Measurements from ENCODE around the gene EML1.

EML1 gene

GRCh38 chr14:99872786-99873440 is 79.7 kb downstream of the EML1 start:
- no peaks in the 10 kb centered on the region for H3K36me3 ChIP-seq (ENCODE audit: insufficient read depth, low read length)
- H3K27ac ChIP-seq (ENCODE audit: low read depth, low read length): no peak overlapping the region
- no peak overlapping the region for H3K4me3 ChIP-seq (ENCODE audit: low read depth, low read length)
- H3K79me2 ChIP-seq (ENCODE audit: control insufficient read depth, insufficient read depth, low read length, unreplicated experiment): no peaks in the 10 kb centered on the region
- no peaks in the 10 kb centered on the region for H3K4me1 ChIP-seq (ENCODE audit: control insufficient read depth, insufficient read depth, low read length, unreplicated experiment)
- no peak overlapping the region for H2AFZ ChIP-seq (ENCODE audit: low read length, unreplicated experiment)
- H3K27me3 ChIP-seq (ENCODE audit: insufficient read depth, low read length): no peaks in the 10 kb centered on the region

- H3K27ac ChIP-seq (ENCODE audit: low read depth, low read length): no peak overlapping the region
- no peaks in the 10 kb centered on the region for H3K27me3 ChIP-seq (ENCODE audit: insufficient read depth, low read length)
- no peaks in the 10 kb centered on the region for H3K4me1 ChIP-seq (ENCODE audit: control insufficient read depth, insufficient read depth, low read length, unreplicated experiment)
These were observed 80.4 kb downstream of the EML1 start for GRCh38 chr14:99873653-99874052.

GRCh38 chr14:99874306-99874705 is 81.1 kb downstream of the EML1 start:
- H3K4me3 ChIP-seq (ENCODE audit: low read depth, low read length): no peak overlapping the region
- H2AFZ ChIP-seq (ENCODE audit: low read length, unreplicated experiment): no peak overlapping the region
- H3K79me2 ChIP-seq (ENCODE audit: control insufficient read depth, insufficient read depth, low read length, unreplicated experiment): no peaks in the 10 kb centered on the region
- H3K36me3 ChIP-seq (ENCODE audit: insufficient read depth, low read length): no peaks in the 10 kb centered on the region
- H3K27me3 ChIP-seq (ENCODE audit: insufficient read depth, low read length): no peaks in the 10 kb centered on the region
- H3K27ac ChIP-seq (ENCODE audit: low read depth, low read length): no peak overlapping the region
- H3K4me1 ChIP-seq (ENCODE audit: control insufficient read depth, insufficient read depth, low read length, unreplicated experiment): peaks cover 5% of the 10 kb centered on the region

More at GRCh38 chr14:99873653-99874052, 80.4 kb downstream of the EML1 start:
- no peak overlapping the region for H2AFZ ChIP-seq (ENCODE audit: low read length, unreplicated experiment)
- H3K79me2 ChIP-seq (ENCODE audit: control insufficient read depth, insufficient read depth, low read length, unreplicated experiment): no peaks in the 10 kb centered on the region
- no peaks in the 10 kb centered on the region for H3K36me3 ChIP-seq (ENCODE audit: insufficient read depth, low read length)
- no peak overlapping the region for H3K4me3 ChIP-seq (ENCODE audit: low read depth, low read length)

GRCh38 chr14:99875421-99875820 is 82.2 kb downstream of the EML1 start:
- no peak overlapping the region for H3K4me3 ChIP-seq (ENCODE audit: low read depth, low read length)
- peaks cover 16% of the 10 kb centered on the region for H3K4me1 ChIP-seq (ENCODE audit: control insufficient read depth, insufficient read depth, low read length, unreplicated experiment)
- H3K27me3 ChIP-seq (ENCODE audit: insufficient read depth, low read length): no peaks in the 10 kb centered on the region
- no peaks in the 10 kb centered on the region for H3K79me2 ChIP-seq (ENCODE audit: control insufficient read depth, insufficient read depth, low read length, unreplicated experiment)
- H3K27ac ChIP-seq (ENCODE audit: low read depth, low read length): no peak overlapping the region
- H2AFZ ChIP-seq (ENCODE audit: low read length, unreplicated experiment): no peak overlapping the region
- H3K36me3 ChIP-seq (ENCODE audit: insufficient read depth, low read length): no peaks in the 10 kb centered on the region

DNA sequence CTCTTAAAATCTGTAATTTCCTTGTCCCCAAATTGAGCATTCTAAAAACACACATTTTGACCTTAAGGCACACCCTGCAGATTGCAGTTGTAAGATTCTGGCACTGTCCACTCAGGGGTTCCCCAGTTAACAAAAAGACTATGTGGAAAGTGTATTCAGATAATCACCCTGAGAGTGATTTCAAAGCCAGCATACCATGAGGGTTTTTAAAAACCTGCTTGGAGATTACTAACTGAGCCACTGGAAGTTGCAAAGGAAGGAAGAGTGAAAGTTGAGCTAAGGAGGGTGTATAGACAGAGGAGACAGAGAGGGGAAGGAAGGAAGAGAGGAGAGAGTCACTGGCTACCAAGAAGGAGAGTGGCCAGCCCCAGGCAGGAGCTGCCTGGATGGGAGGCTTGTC is 82.6 kb downstream of the EML1 start:
- peaks cover 17% of the 10 kb centered on the region for H3K4me1 ChIP-seq (ENCODE audit: control insufficient read depth, insufficient read depth, low read length, unreplicated experiment)
- no peak overlapping the region for H2AFZ ChIP-seq (ENCODE audit: low read length, unreplicated experiment)
- no peaks in the 10 kb centered on the region for H3K27me3 ChIP-seq (ENCODE audit: insufficient read depth, low read length)

GRCh38 chr14:99876406-99876805 is 83.2 kb downstream of the EML1 start:
- H3K79me2 ChIP-seq (ENCODE audit: control insufficient read depth, insufficient read depth, low read length, unreplicated experiment): no peaks in the 10 kb centered on the region
- H3K27me3 ChIP-seq (ENCODE audit: insufficient read depth, low read length): no peaks in the 10 kb centered on the region
- peaks cover 17% of the 10 kb centered on the region for H3K4me1 ChIP-seq (ENCODE audit: control insufficient read depth, insufficient read depth, low read length, unreplicated experiment)
- H3K4me3 ChIP-seq (ENCODE audit: low read depth, low read length): no peak overlapping the region
- no peak overlapping the region for H2AFZ ChIP-seq (ENCODE audit: low read length, unreplicated experiment)
- H3K36me3 ChIP-seq (ENCODE audit: insufficient read depth, low read length): no peaks in the 10 kb centered on the region
- no peak overlapping the region for H3K27ac ChIP-seq (ENCODE audit: low read depth, low read length)

More for the DNA sequence above, 82.6 kb downstream of the EML1 start:
- no peaks in the 10 kb centered on the region for H3K79me2 ChIP-seq (ENCODE audit: control insufficient read depth, insufficient read depth, low read length, unreplicated experiment)
- H3K36me3 ChIP-seq (ENCODE audit: insufficient read depth, low read length): no peaks in the 10 kb centered on the region
- H3K4me3 ChIP-seq (ENCODE audit: low read depth, low read length): no peak overlapping the region
- H3K27ac ChIP-seq (ENCODE audit: low read depth, low read length): no peak overlapping the region

GRCh38 chr14:99878563-99878962 is 85.3 kb downstream of the EML1 start:
- Histone ChIP-seq H3K27ac (ENCODE audit: low read depth, low read length) (no peak overlapping the region), H3K36me3 (ENCODE audit: insufficient read depth, low read length) (no peaks in the 10 kb centered on the region), H3K27me3 (ENCODE audit: insufficient read depth, low read length) (no peaks in the 10 kb centered on the region), H2AFZ (ENCODE audit: low read length, unreplicated experiment) (no peak overlapping the region), H3K4me3 (ENCODE audit: low read depth, low read length) (no peak overlapping the region), H3K79me2 (ENCODE audit: control insufficient read depth, insufficient read depth, low read length, unreplicated experiment) (no peaks in the 10 kb centered on the region), H3K4me1 (ENCODE audit: control insufficient read depth, insufficient read depth, low read length, unreplicated experiment) (peaks cover 17% of the 10 kb centered on the region)

- no peaks in the 10 kb centered on the region for H3K79me2 ChIP-seq (ENCODE audit: control insufficient read depth, insufficient read depth, low read length, unreplicated experiment)
- no peaks in the 10 kb centered on the region for H3K36me3 ChIP-seq (ENCODE audit: insufficient read depth, low read length)
- H2AFZ ChIP-seq (ENCODE audit: low read length, unreplicated experiment): no peak overlapping the region
- H3K27ac ChIP-seq (ENCODE audit: low read depth, low read length): peak overlapping the region; percentile 39
- no peaks in the 10 kb centered on the region for H3K27me3 ChIP-seq (ENCODE audit: insufficient read depth, low read length)
- peaks cover 17% of the 10 kb centered on the region for H3K4me1 ChIP-seq (ENCODE audit: control insufficient read depth, insufficient read depth, low read length, unreplicated experiment)
- no peak overlapping the region for H3K4me3 ChIP-seq (ENCODE audit: low read depth, low read length)
These were observed 86.4 kb downstream of the EML1 start for GRCh38 chr14:99879401-99880295.

DNA sequence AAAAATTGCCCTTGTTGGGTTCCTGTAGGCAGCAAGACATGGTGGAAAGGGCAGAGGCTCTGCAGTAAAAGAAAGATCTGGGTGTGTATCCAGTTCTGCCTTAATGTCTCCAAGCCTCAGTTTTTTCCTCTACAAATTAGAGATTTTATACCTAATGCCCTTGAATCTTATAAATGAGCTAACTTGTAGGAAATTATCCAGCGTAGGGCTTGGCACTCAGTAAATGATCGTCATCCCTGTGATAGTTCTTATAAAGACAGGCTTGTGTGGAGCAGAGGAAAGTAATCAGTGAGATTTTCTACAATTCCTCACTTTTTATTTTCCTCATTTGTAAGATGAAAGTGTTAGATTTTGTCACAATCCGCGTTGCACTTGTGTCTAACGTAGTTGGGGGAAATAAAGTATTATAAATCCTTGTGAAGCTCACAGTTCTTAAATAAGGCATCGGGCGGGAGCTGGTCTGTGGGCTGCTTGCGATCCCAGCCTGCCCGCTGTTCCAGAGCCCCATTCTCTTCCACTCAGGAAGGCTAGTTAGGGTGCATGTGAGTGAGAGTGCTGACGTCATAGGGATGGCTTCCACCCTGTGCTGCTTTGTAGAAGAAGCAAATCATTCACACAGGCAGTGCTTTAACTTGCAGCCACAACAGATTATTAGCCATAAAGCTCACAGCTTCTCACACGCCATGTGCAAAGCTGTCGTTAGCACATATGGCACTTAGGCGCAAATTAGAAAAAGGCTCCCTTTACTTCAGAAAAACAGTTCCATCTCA is 87.6 kb downstream of the EML1 start:
- Histone ChIP-seq H3K27ac (ENCODE audit: low read depth, low read length) (no peak overlapping the region), H3K4me3 (ENCODE audit: low read depth, low read length) (no peak overlapping the region), H3K79me2 (ENCODE audit: control insufficient read depth, insufficient read depth, low read length, unreplicated experiment) (no peaks in the 10 kb centered on the region), H3K36me3 (ENCODE audit: insufficient read depth, low read length) (no peaks in the 10 kb centered on the region), H2AFZ (ENCODE audit: low read length, unreplicated experiment) (no peak overlapping the region), H3K27me3 (ENCODE audit: insufficient read depth, low read length) (no peaks in the 10 kb centered on the region), H3K4me1 (ENCODE audit: control insufficient read depth, insufficient read depth, low read length, unreplicated experiment) (peaks cover 17% of the 10 kb centered on the region)

- Histone ChIP-seq H3K4me1 (ENCODE audit: control insufficient read depth, insufficient read depth, low read length, unreplicated experiment) (peaks cover 13% of the 10 kb centered on the region), H3K36me3 (ENCODE audit: insufficient read depth, low read length) (no peaks in the 10 kb centered on the region), H3K27me3 (ENCODE audit: insufficient read depth, low read length) (no peaks in the 10 kb centered on the region), H2AFZ (ENCODE audit: low read length, unreplicated experiment) (no peak overlapping the region), H3K4me3 (ENCODE audit: low read depth, low read length) (no peak overlapping the region), H3K27ac (ENCODE audit: low read depth, low read length) (no peak overlapping the region), H3K79me2 (ENCODE audit: control insufficient read depth, insufficient read depth, low read length, unreplicated experiment) (no peaks in the 10 kb centered on the region)
These were observed 90.8 kb downstream of the EML1 start for GRCh38 chr14:99883866-99884650.

Data from ACC112 (cell line).